SH-SY5Y (cell line): ENCODE measurements around the gene SLC25A21.

Experiments
- GATA2 ChIP-seq: IDR thresholded peaks from 2 replicates; pipeline ENCODE4 v1.6.1; 2011; ENCODE audit warnings: mild to moderate bottlenecking, low read depth, low read length
- GATA3 ChIP-seq: IDR thresholded peaks from 2 replicates; pipeline ENCODE4 v1.6.1; 2011; ENCODE audit warnings: low read depth, mild to moderate bottlenecking, low read length, moderate library complexity

Gene SLC25A21

DNA sequence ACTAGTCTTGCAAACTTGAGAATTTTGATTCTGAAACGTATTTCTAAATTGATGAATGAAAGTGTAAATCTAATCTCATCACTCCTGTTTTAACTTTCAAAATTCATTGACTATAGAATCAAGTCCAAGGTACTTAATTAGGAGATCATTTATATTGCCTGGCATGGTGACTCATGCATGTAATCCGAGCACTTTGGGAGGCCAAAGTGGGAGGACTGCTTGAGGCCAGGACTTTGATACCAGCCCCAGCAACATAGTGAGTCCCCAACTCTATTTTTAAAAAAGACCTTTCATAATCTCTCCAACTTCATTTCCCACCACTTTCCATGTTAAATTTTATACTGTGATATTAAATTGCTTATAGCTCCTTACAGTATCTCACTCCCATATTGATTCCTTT, 22.3 kb upstream of the SLC25A21 start:
- TF ChIP-seq GATA2: no peak
- TF ChIP-seq GATA3: no peak

GRCh38 chr14:37187294-37187693, 14.9 kb upstream of the SLC25A21 start:
- no peak for TF ChIP-seq GATA3
- no peak for TF ChIP-seq GATA2

DNA sequence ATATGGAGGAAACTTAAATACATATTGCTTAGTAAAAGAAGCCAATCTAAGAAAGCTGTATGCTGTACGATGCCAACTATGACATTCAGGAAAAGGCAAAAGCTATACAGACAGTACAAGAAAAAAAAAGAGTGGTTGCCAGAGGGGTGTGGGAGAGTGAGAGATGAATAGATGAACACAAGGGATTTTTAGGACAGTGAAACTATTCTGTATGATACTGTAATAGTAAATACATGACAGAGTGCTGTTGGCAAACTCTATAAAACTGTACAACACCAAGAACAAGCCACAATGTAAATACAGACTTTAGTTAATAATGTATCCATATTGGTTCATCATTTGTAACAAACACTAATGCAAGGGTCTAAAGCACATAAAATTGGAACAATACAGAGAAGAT, 14.5 kb upstream of the SLC25A21 start:
- TF ChIP-seq GATA3 (no peak), GATA2 (no peak)

- no peak for TF ChIP-seq GATA2
- no peak for TF ChIP-seq GATA3
These were observed 13.3 kb upstream of the SLC25A21 start for GRCh38 chr14:37185670-37186069.

- TF ChIP-seq GATA2: no peak
- TF ChIP-seq GATA3: no peak
These were observed 9.0 kb upstream of the SLC25A21 start for GRCh38 chr14:37181441-37181840.

DNA sequence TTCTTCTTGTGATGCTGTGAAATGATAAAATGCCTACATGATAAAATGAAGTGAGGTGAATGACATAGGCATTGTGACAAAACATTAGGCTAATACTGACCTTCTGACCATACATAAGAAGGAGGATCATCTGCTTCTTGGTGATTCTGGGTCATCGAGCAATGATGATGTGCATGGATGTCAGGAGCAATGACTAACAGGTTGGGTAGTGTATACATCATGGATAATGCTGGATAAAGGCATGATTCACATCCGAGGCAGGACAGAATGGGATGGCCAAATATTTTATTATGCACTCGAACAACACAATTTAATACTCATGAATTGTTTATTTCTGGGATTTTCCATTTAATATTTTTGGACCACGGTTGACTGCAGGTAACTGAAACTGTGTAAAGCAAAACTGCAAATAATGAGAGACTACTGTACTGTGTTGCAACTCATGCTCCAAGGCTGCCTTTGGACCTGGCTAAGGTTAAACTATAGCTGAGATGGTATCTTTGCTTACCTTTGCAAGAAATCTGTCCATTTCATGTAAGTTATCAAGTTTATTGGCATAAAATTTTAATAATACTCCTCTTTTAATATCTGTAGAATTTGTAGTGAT, 7.6 kb upstream of the SLC25A21 start:
- TF ChIP-seq GATA2: no peak
- TF ChIP-seq GATA3: no peak

- TF ChIP-seq GATA2 (no peak), GATA3 (no peak)
These were observed 669 bp upstream of the SLC25A21 start for GRCh38 chr14:37172936-37173614.

- TF ChIP-seq GATA3 (no peak), GATA2 (no peak)
These were observed 755 bp downstream of the SLC25A21 start for GRCh38 chr14:37171678-37172023.

GRCh38 chr14:37170993-37171392, 1.4 kb downstream of the SLC25A21 start:
- TF ChIP-seq GATA3: no peak
- TF ChIP-seq GATA2: no peak

DNA sequence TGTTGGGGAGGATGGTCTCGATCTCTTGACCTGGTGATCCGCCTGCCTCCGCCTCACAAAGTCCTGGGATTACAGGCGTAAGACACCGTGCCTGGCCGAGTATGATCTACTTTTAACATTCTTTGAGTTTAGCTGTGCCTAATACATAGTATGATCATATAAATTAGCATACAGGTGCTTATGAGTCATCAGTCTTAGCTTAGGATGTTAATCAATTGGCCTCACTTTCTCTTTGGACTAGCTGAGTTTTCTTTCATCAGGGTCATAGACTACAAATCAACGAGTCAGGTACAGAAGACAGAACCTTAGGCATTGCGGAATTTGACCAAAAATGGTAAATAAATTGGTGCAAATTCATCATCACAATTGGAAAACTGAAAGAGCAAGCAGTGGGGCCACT, 2.2 kb downstream of the SLC25A21 start:
- TF ChIP-seq GATA3 (no peak), GATA2 (no peak)

DNA sequence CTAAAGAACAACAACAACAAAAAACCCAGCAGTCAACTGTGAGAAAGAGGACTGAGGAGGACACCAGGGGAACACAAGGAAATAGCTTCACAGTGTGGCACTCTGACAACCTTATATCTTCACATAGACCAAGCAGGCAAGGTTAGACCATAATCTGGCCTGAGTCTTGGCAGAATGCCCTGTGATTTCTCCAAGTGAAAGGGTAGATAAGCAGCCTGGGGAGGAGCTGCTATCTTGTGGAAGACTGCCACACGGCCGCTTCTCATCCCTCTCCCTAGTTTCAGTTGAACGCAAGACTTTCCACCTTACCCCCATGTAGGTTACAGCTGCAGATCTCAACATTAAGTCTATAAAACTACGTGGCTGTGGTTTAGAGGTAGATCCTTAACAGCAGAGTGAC, 3.7 kb downstream of the SLC25A21 start:
- TF ChIP-seq GATA2 (no peak), GATA3 (no peak)

DNA sequence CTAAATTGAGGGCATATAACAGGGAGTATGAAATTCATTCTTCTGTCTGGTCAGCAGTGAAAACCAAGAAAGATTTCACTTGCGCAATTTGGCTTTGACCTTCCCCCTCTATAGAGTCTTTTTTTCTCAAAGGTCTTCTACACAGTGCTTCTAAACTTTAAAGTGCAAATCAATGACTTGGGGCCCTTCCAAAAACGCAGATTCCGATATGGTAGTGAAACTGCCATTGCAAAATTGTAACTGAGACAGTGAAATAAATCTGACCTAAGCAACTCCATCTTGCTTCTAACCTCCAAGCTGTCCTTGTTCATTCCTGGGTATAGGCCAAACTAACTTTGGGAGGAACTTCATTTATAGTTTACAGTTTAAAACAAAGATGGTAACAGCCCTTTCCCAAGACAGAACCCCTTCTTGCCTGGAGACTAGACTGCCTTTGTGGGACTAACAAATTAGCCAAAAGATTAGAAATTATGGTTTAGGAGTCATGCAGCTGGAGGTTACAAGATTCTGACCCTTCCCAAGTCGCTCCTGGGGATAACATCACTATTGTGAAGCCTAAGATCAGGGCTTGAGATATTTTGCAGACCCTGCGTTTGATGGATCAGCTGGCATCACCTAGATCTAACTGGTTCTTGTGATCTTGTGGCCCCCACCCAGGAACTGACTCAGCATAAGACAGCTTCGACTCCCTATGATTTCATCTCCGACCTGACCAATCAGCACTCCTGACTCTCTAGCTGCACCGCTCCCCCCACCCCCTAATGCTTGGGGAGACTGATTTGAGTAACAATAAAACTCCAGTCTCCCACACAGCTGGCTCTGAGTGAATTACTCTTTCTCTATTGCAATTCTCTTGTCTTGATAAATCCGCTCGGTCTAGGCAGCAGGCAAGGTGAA, 5.0 kb downstream of the SLC25A21 start:
- TF ChIP-seq GATA2: no peak
- no peak for TF ChIP-seq GATA3

DNA sequence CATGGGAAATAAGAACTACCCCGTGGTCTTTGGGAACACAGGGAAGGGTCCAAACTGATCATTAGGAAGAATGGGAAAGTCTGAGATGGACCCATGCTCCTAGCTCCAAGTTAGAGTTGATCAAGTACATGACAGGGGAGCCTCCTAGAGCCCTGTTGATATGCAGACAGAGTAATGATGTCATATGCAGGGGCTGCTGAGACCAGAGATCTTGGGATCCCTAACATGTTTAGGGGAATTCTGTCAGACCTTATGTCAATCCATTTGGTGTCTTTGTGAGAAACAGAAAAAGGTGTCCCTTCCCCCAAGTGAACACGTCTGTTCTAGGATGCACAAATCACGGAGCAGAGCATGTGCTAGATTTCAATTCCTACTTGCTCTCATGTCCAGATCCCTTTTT, 6.6 kb downstream of the SLC25A21 start:
- no peak for TF ChIP-seq GATA2
- no peak for TF ChIP-seq GATA3

DNA sequence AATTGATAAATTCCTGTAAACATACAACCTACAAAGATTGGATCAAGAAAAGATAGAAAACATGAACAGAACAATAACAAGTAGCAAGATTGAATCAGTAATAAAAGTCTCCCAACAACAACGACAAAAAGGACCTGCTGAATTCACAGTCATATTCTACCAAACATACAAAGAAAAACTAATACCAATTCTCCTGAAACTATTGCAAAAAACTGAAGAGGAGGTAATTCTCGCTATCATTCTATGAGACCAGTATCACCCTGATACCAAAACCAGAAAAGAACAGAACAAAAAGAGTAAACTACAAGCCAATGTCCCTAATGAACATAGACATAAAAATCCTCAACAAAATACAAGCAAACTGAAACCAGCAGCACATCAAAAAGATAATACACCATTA, 14.4 kb downstream of the SLC25A21 start:
- TF ChIP-seq GATA3 (no peak), GATA2 (no peak)

GRCh38 chr14:37153483-37153882, 18.9 kb downstream of the SLC25A21 start:
- TF ChIP-seq GATA2 (no peak), GATA3 (no peak)

- TF ChIP-seq GATA3: no peak
- no peak for TF ChIP-seq GATA2
These were observed 19.4 kb downstream of the SLC25A21 start for GRCh38 chr14:37153005-37153404.
